ENCODE data around the gene H1-8.

- no peak for TF ChIP-seq POLR2A (IDR thresholded peaks at IDR 0.05)
- no peak for TF ChIP-seq CTCF (IDR thresholded peaks at IDR 0.05)
Observed at GRCh38 chr3:129514563-129514962, 28.4 kb upstream of the H1-8 start.
